Endothelial cell (in vitro differentiated cells): ENCODE data around the gene PARD3. TPM values are rescaled to one million over a fixed set of nuclear protein-coding genes. Genes with fewer than 3 reads are reported as not detected.
A peak's percentile ranks its signal among the peaks of the same experiment; 100 is the strongest.

ENCODE experiments used
- DNase-seq: peaks from one replicate; pipeline ENCODE4 v3.0.0; 2021; ENCODE audit warnings: low spot score
- H3K27ac Mint-ChIP-seq: one replicate; pipeline ENCODE4 v1.8.0; 2021; ENCODE audit warnings: mixed read lengths, inconsistent platforms; ENCODE audit not compliant: unreplicated experiment
- H3K27me3 Mint-ChIP-seq: one replicate; pipeline ENCODE4 v1.8.0; 2021; ENCODE audit warnings: mild to moderate bottlenecking, moderate library complexity, mixed read lengths, inconsistent platforms; ENCODE audit not compliant: unreplicated experiment
- H3K36me3 Mint-ChIP-seq: one replicate; pipeline ENCODE4 v1.8.0; 2021; ENCODE audit warnings: mild to moderate bottlenecking, low read depth, mixed read lengths, inconsistent platforms; ENCODE audit not compliant: unreplicated experiment
- H3K4me1 Mint-ChIP-seq: one replicate; pipeline ENCODE4 v1.8.0; 2021; ENCODE audit warnings: mild to moderate bottlenecking, mixed read lengths, inconsistent platforms; ENCODE audit not compliant: unreplicated experiment
- H3K4me3 Mint-ChIP-seq: one replicate; pipeline ENCODE4 v1.8.0; 2021; ENCODE audit warnings: mild to moderate bottlenecking, mixed read lengths, inconsistent platforms; ENCODE audit not compliant: unreplicated experiment
- H3K9me3 Mint-ChIP-seq: one replicate; pipeline ENCODE4 v1.8.0; 2021; ENCODE audit warnings: mixed read lengths, inconsistent platforms; ENCODE audit not compliant: unreplicated experiment
- CTCF ChIP-seq: fragments of 200-600 bp; sonication (generic); IDR thresholded peaks from one replicate; pipeline ENCODE4 v1.5.0; 2021; ENCODE audit warnings: antibody characterized with exemption; ENCODE audit not compliant: unreplicated experiment
- total RNA-seq: library from RNA; stranded (reverse); fragmentation: NEBNext Ultra II Directional; extraction: Animal tissue kit (Norgen Biotek cat#: 25700); gene quantifications from one replicate; pipeline ENCODE4 v1.2.1, GENCODE V29; 2021; ENCODE audit not compliant: unreplicated experiment

PARD3 gene
- total RNA-seq, 1 donor from 2014 or later, result 35.2 TPM

GRCh38 chr10:34653530-34653929 lies 161.6 kb downstream of the PARD3 start:
- H3K4me1 Mint-ChIP-seq, result peaks cover 46% of the 10 kb centered on the region
- no peak for DNase-seq
- no peak overlapping the region for H3K4me3 Mint-ChIP-seq
- H3K9me3 Mint-ChIP-seq, result no peaks in the 10 kb centered on the region
- H3K36me3 Mint-ChIP-seq, result no peaks in the 10 kb centered on the region
- H3K27me3 Mint-ChIP-seq, result no peaks in the 10 kb centered on the region
- TF ChIP-seq CTCF, result no peak
- no peak overlapping the region for H3K27ac Mint-ChIP-seq

GRCh38 chr10:34651416-34652195 lies 163.5 kb downstream of the PARD3 start:
- H3K27me3 Mint-ChIP-seq, result no peaks in the 10 kb centered on the region
- no peaks in the 10 kb centered on the region for H3K9me3 Mint-ChIP-seq
- TF ChIP-seq CTCF, result no peak
- peaks cover 42% of the 10 kb centered on the region for H3K4me1 Mint-ChIP-seq
- H3K27ac Mint-ChIP-seq, result peak overlapping the region; percentile 39
- DNase-seq, result no peak
- H3K36me3 Mint-ChIP-seq, result no peaks in the 10 kb centered on the region
- no peak overlapping the region for H3K4me3 Mint-ChIP-seq

GRCh38 chr10:34650156-34650555 lies 164.9 kb downstream of the PARD3 start:
- Mint-ChIP-seq H3K4me3 (no peak overlapping the region), H3K9me3 (no peaks in the 10 kb centered on the region), H3K36me3 (no peaks in the 10 kb centered on the region), H3K4me1 (peaks cover 36% of the 10 kb centered on the region), H3K27ac (no peak overlapping the region), H3K27me3 (no peaks in the 10 kb centered on the region)
- no peak for DNase-seq
- TF ChIP-seq CTCF, result no peak

- Mint-ChIP-seq H3K36me3 (no peaks in the 10 kb centered on the region), H3K4me3 (no peak overlapping the region), H3K27me3 (no peaks in the 10 kb centered on the region), H3K4me1 (peaks cover 31% of the 10 kb centered on the region), H3K9me3 (no peaks in the 10 kb centered on the region), H3K27ac (no peak overlapping the region)
- TF ChIP-seq CTCF, result no peak
- DNase-seq, result no peak
These were observed 165.7 kb downstream of the PARD3 start for GRCh38 chr10:34649385-34649784.

GRCh38 chr10:34648919-34649318 lies 166.2 kb downstream of the PARD3 start:
- no peaks in the 10 kb centered on the region for H3K36me3 Mint-ChIP-seq
- peaks cover 29% of the 10 kb centered on the region for H3K4me1 Mint-ChIP-seq
- no peak for DNase-seq
- no peak overlapping the region for H3K27ac Mint-ChIP-seq
- no peak overlapping the region for H3K4me3 Mint-ChIP-seq
- TF ChIP-seq CTCF, result no peak
- H3K9me3 Mint-ChIP-seq, result no peaks in the 10 kb centered on the region
- peaks cover 1% of the 10 kb centered on the region for H3K27me3 Mint-ChIP-seq
